ENCODE results near the gene GALK1. TPM values are rescaled to one million over a fixed set of nuclear protein-coding genes. Genes with fewer than 3 reads are reported as not detected.

The GALK1 gene
- total RNA-seq, 4 donors from 2014 or later: 8.7 to 18.3 (median 11.0) TPM

DNA sequence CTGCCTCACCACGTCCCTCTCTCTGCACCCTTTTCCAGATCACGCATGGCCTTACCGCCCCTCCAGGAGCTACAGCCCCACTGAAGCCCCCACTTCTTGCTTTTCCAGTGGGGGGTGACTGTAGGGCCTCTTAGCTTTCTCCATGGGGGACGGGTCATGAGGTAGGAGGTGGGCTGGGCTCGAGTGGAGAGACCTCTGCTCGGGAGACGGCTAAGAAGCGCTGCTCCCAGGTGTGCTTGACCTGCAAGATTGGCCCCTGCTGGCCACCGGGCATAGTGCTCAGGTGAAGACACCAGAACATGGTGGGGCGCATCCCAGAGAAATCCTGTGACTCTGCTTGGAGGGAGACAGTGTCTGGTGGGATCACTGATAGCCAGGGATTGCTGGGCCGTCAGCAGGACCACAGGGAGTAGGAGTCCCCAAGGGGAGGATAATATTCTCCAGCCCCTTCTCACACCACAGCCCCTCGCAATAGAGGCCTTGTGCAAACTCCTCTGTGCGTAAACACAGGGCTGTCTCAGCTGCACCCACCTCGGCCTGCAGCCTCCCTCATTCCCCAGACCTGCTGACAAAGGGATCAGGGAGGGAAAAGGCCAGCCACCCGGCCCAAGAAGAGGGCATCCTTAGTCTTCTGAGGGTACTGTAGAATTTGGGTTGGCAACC, 8.9 kb upstream of the GALK1 start:
- in situ Hi-C loops (cut with MboI; ENCODE audit: low sequenced_read_pairs in 4 of 4) (loop anchor here in 1 of 4 donors (25.0 kb wide), 1 partner anchor 113 kb away; the partner anchor contains the start of genes TRIM47 and TRIM65), intact Hi-C loops (cut with DNase I; ENCODE audit: low total_unique reads) (no loop called here)
- ATAC-seq (no peak), DNase-seq (no peak)
- peaks cover 49 to 58% of the 10 kb centered on the region in 2 donors for H3K4me1 ChIP-seq
- H3K36me3 ChIP-seq: peaks cover 0 to 35% of the 10 kb centered on the region in 2 donors
- H3K27me3 ChIP-seq: no peaks in the 10 kb centered on the region
- TF ChIP-seq POLR2A (IDR thresholded peaks at IDR 0.05): no peak
- TF ChIP-seq, protein P1, sequence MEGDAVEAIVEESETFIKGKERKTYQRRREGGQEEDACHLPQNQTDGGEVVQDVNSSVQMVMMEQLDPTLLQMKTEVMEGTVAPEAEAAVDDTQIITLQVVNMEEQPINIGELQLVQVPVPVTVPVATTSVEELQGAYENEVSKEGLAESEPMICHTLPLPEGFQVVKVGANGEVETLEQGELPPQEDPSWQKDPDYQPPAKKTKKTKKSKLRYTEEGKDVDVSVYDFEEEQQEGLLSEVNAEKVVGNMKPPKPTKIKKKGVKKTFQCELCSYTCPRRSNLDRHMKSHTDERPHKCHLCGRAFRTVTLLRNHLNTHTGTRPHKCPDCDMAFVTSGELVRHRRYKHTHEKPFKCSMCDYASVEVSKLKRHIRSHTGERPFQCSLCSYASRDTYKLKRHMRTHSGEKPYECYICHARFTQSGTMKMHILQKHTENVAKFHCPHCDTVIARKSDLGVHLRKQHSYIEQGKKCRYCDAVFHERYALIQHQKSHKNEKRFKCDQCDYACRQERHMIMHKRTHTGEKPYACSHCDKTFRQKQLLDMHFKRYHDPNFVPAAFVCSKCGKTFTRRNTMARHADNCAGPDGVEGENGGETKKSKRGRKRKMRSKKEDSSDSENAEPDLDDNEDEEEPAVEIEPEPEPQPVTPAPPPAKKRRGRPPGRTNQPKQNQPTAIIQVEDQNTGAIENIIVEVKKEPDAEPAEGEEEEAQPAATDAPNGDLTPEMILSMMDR (IDR thresholded peaks at IDR 0.05 in 4 of 5, conservative IDR thresholded peaks at IDR 0.05 in 1 of 5): no peak
- H3K27ac ChIP-seq: peak overlapping the region; percentile 81 to 98 (median 94)
- H3K9me3 ChIP-seq: no peaks in the 10 kb centered on the region
- no peak overlapping the region for H3K4me3 ChIP-seq

DNA sequence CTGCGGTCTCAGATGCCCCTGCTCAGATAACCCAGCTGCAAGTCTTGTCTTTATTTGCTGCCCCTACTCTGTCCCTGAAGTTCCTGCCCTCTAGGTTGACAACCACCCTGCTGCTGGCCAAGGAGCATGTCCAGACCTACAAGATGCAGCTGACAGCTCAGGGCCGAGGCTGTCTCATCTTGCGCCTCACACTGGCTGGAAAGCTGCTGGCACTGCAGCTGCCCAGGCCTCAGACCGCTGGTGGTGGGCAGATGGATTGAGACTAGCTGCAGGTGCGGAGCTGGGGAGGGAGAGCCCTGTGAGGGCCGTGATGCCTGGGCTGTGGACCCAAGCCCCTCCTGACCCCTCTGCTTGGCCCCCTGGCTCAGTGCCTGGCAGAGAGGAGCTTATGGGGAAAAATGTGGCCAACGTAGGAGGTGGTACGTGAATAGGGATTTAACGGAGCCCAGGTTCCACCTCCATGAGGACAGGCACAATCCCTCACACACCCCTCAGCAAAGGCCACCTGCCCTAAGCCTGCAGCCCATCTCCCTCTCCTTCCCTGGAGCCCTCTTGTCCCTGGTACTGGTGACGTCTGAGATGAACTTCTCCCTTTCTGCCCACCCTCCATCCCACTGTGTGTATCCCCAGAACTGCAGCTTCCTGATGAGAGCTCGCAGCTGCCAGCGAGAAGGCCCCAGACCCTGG, 8.3 kb upstream of the GALK1 start:
- TF ChIP-seq, protein P1 (IDR thresholded peaks at IDR 0.05 in 4 of 5, conservative IDR thresholded peaks at IDR 0.05 in 1 of 5): no peak
- TF ChIP-seq POLR2A (IDR thresholded peaks at IDR 0.05): no peak
- H3K4me1 ChIP-seq: peaks cover 49 to 55% of the 10 kb centered on the region in 2 donors
- H3K9me3 ChIP-seq: no peaks in the 10 kb centered on the region
- H3K36me3 ChIP-seq: peaks cover 0 to 28% of the 10 kb centered on the region in 2 donors
- H3K4me3 ChIP-seq: no peak overlapping the region
- H3K27me3 ChIP-seq: no peaks in the 10 kb centered on the region
- intact Hi-C loops (cut with DNase I; ENCODE audit: low total_unique reads) (no loop called here), in situ Hi-C loops (cut with MboI; ENCODE audit: low sequenced_read_pairs in 4 of 4) (loop anchor here in 1 of 4 donors (25.0 kb wide), 1 partner anchor 114 kb away; the partner anchor contains the start of genes TRIM47 and TRIM65)
- H3K27ac ChIP-seq: peak overlapping the region; percentile 75 to 98 (median 78)
- ATAC-seq (peak; percentile 6 to 43), DNase-seq (peak in 1 of 2 donors; percentile 64)

DNA sequence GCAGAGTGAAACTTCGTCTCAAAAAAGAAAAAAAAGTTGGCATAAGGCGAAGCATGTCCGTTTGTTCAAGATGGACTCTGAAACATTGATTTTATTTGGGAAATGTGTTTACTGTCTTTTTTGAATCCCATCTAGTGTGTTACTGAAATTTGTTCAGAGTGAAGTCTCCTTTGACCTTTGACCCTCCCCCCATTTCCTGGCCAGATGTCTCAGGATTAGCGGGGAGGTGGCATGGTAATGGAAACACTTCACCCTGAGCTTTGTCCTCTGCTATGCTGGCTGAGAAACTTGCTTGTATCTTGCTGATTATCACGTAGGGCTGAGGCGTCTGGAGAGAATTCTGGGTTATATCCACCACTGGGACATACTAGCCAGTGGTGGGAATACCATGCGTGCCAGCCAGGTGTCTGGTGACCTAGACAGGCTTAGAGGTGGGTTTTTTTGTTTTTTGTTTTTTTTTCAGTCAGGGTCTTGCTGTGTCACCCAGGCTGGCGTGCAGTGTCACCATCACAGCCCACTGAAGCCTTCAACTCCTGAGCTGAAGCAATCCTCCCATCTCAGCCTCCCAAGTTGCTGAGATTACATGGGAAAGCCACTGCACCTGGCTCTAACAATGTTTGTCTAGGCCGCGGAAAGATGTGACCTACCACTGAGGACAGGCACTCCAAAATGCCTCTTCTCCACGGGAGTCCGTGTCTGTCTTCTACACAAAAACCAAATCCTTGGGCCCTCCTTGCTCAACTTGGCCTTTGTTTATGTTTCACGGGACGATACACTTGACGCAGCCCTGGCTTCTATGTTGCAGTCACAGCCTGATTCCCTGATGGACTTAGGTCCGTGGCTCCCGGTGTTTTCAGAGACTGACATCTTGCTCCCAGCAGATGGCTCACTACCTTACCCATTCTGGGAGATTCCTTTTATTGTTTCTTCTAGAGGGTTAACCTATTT, 6.6 kb upstream of the GALK1 start:
- DNase-seq (no peak), ATAC-seq (no peak)
- Histone ChIP-seq H3K9me3 (no peaks in the 10 kb centered on the region), H3K36me3 (peaks cover 0 to 12% of the 10 kb centered on the region in 2 donors), H3K27ac (peak overlapping the region in 1 of 4 donors; percentile 76), H3K4me3 (no peak overlapping the region), H3K27me3 (no peaks in the 10 kb centered on the region), H3K4me1 (peaks cover 34 to 40% of the 10 kb centered on the region in 2 donors)
- intact Hi-C loops (cut with DNase I; ENCODE audit: low total_unique reads): no loop called here
- TF ChIP-seq, protein P1 (IDR thresholded peaks at IDR 0.05 in 4 of 5, conservative IDR thresholded peaks at IDR 0.05 in 1 of 5): no peak
- TF ChIP-seq POLR2A (IDR thresholded peaks at IDR 0.05): no peak
- in situ Hi-C loops (cut with MboI; ENCODE audit: low sequenced_read_pairs in 4 of 4): loop anchor here in 1 of 4 donors (25.0 kb wide), 1 partner anchor 116 kb away; the partner anchor contains the start of genes TRIM47 and TRIM65

DNA sequence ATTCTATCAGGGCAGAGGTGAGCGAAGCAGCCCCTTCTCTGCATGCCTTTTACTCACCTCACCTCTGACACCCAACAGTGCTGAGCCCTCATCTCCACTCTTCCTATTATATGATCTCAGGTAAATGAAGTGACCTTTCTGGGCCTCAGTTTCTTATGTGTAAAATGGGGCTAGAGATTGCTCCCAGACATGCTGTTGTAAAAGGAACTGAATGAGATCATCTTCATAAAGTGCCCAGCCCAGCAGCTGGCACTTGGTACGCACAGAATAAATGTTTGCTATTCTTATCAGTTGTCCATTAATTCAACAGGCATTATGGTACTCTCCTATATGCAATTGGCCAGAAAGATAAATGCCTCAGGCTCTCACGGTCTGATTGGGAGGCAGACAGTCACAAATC, 4.5 kb upstream of the GALK1 start:
- in situ Hi-C loops (cut with MboI; ENCODE audit: low sequenced_read_pairs in 4 of 4) (loop anchor here in 1 of 4 donors (25.0 kb wide), 1 partner anchor 118 kb away; the partner anchor contains the start of genes TRIM47 and TRIM65), intact Hi-C loops (cut with DNase I; ENCODE audit: low total_unique reads) (loop anchor here (5.0 kb wide), 1 partner anchor 128 kb away; the partner anchor contains the start of gene TRIM65)
- no peak for ATAC-seq
- Histone ChIP-seq H3K27ac (no peak overlapping the region), H3K27me3 (no peaks in the 10 kb centered on the region), H3K9me3 (no peaks in the 10 kb centered on the region), H3K36me3 (peaks cover 0 to 1% of the 10 kb centered on the region in 2 donors), H3K4me3 (no peak overlapping the region), H3K4me1 (peaks cover 13 to 25% of the 10 kb centered on the region in 2 donors)
- no peak for DNase-seq
- no peak for TF ChIP-seq POLR2A (IDR thresholded peaks at IDR 0.05)
- TF ChIP-seq, protein P1 (IDR thresholded peaks at IDR 0.05 in 4 of 5, conservative IDR thresholded peaks at IDR 0.05 in 1 of 5): no peak

Measured in gastrocnemius medialis (tissue), 4 donors.